HepG2 (cell line): Measurements from ENCODE around the gene UBQLN4. TPM values are rescaled to one million over a fixed set of nuclear protein-coding genes. Genes with fewer than 3 reads are reported as not detected.

ENCODE experiments used
- DNMT3B ChIP-seq: conservative IDR thresholded peaks from 2 replicates; pipeline ENCODE4 v1.6.1; 2016; ENCODE audit warnings: missing biosample characterization, control low read depth
- GTF2F1 ChIP-seq: fragments of 150-350 bp; IDR thresholded peaks from 2 replicates; pipeline ENCODE4 v1.6.1; 2014; ENCODE audit warnings: low read length
- JARID2 ChIP-seq: sonication (generic); formaldehyde crosslinking; IDR thresholded peaks from 2 replicates; pipeline ENCODE4 v1.8.1; 2023; ENCODE audit warnings: missing genetic modification reagents, inconsistent platforms; ENCODE audit not compliant: insufficient replicate concordance
- KLF16 ChIP-seq, 2 experiments: sonication (generic) in 1 of 2; formaldehyde crosslinking in 1 of 2; IDR thresholded peaks; 2 replicates each; pipeline versions ENCODE4 v1.6.1 to v1.8.0; 2016 to 2023; ENCODE audit warnings: missing genetic modification reagents in 2 of 2, missing compliant biosample characterization in 1 of 2
- ZNF3 ChIP-seq: IDR thresholded peaks from 2 replicates; pipeline ENCODE4 v1.7.0; 2017; ENCODE audit warnings: inconsistent platforms
- ZSCAN25 ChIP-seq: sonication (generic); formaldehyde crosslinking; IDR thresholded peaks from 2 replicates; pipeline ENCODE4 v1.8.0; 2022; ENCODE audit warnings: mild to moderate bottlenecking, missing genetic modification reagents
- polyA plus RNA-seq, 8 experiments: library from polyadenylated mRNA; depleted of rRNA in 3 of 8; stranded (reverse) in 7 of 8; unstranded in 1 of 8; fragments of >200 nt; fragmentation: Illumina TruSeq in 4 of 8; extraction: Trizol in 4 of 8; gene quantifications; 2 replicates each; pipeline versions ENCODE4 v1.2.1 to v1.2.3, GENCODE V29; 2011 to 2016; ENCODE audit warnings: low read depth in 4 of 8, missing spikeins in 1 of 8, mixed read lengths in 1 of 8; ENCODE audit not compliant: insufficient read depth in 1 of 8
- total RNA-seq, 5 experiments: library from RNA; depleted of rRNA; stranded (reverse); fragments of >200 nt; fragmentation: Illumina TruSeq; extraction: Trizol; gene quantifications; 2 replicates each; pipeline ENCODE4 v1.2.3, GENCODE V29; 2016; ENCODE audit warnings: low read depth in 1 of 5
- TF ChIP-seq, protein P1 (sequence below): sonication (generic); formaldehyde crosslinking; IDR thresholded peaks from 2 replicates; pipeline ENCODE4 v1.8.0; 2022; ENCODE audit warnings: mild to moderate bottlenecking, missing genetic modification reagents, borderline replicate concordance
- TF ChIP-seq, protein P2 (sequence below): IDR thresholded peaks from 2 replicates; pipeline ENCODE4 v1.6.1; 2016; ENCODE audit warnings: mild to moderate bottlenecking
- TF ChIP-seq, protein P3 (sequence below), 2 experiments: fragments of 450-650 bp in 1 of 2; sonication (generic) in 1 of 2; formaldehyde crosslinking in 1 of 2; IDR thresholded peaks; 2 replicates each; pipeline versions ENCODE4 v1.6.1 to v1.8.0; 2016 to 2022; ENCODE audit warnings: antibody characterized with exemption in 1 of 2, mild to moderate bottlenecking in 1 of 2, missing genetic modification reagents in 1 of 2
- TF ChIP-seq, protein P4 (sequence below): sonication (generic); formaldehyde crosslinking; IDR thresholded peaks from 2 replicates; pipeline ENCODE4; 2020; ENCODE audit warnings: missing genetic modification reagents, mild to moderate bottlenecking, borderline replicate concordance
- TF ChIP-seq, protein P5 (sequence below): sonication (generic); formaldehyde crosslinking; conservative IDR thresholded peaks from 2 replicates; pipeline ENCODE4 v1.4.0; 2020; ENCODE audit warnings: missing genetic modification reagents

Gene UBQLN4
- total and polyA plus RNA-seq, 2 of the 13 experiments (the other 11 are each of a cell fraction or from before 2014, with no cell fraction given) = 31.5 to 39.8 TPM

DNA sequence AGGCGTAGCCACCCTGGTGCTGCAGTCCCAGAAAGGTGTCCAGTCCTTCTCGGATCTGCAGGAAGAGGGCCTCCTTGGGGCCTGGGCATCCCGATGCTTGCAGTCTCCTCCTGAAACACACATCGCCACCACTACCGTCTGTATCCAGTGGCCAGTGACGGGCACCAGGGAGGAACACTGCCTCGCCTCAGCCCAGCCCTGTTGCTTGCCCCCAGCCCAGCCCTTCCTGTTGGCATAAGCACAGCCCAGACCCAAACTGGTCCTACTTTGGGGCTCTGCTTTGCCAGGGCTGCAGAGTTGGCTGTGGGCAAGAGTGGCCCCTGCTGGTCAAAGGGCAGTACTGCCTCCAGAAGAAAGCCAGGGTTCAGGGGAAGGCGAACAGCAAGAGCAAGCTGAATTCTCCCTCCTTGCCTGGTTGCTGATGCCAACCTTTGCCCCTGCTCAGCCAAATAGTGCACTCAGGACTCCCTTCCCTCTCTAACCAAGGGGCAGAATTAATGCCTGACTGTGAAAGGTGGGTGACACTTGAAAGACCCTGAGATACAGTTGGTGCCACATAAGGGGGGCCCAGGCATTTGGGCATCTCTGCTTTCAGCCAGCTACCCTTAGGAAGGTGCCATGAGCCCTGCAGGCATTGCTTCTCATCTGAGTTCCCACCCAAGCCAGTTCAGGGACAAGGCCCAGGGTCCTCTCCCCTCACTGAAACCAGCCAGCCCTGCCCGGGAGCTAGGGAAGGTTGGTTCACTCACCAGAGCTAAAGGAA, 64.2 kb downstream of the UBQLN4 start (continued):
- TF ChIP-seq, protein P1, sequence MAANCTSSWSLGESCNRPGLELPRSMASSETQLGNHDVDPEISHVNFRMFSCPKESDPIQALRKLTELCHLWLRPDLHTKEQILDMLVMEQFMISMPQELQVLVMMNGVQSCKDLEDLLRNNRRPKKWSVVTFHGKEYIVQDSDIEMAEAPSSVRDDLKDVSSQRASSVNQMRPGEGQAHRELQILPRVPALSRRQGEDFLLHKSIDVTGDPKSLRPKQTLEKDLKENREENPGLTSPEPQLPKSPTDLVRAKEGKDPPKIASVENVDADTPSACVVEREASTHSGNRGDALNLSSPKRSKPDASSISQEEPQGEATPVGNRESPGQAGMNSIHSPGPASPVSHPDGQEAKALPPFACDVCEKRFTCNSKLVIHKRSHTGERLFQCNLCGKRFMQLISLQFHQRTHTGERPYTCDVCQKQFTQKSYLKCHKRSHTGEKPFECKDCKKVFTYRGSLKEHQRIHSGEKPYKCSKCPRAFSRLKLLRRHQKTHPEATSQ (CRISPR knock-in tag) = 0 out of 2 replicates have a peak, but pooled peaks have one; percentile 10
- TF ChIP-seq GTF2F1 (no peak), DNMT3B (0 out of 2 replicates have a peak, but pooled peaks have one; percentile 46), ZNF3 (CRISPR knock-in tag) (no peak), ZSCAN25 (peak; percentile 64; the same call in 1 of the 2 replicates), KLF16 (CRISPR knock-in tag; IDR thresholded peaks at IDR 0.05) (0 out of 4 replicates have a peak, but pooled peaks of 1 of the 2 experiments have one; percentile 47), JARID2 (CRISPR knock-in tag) (no peak)
- TF ChIP-seq, protein P2, sequence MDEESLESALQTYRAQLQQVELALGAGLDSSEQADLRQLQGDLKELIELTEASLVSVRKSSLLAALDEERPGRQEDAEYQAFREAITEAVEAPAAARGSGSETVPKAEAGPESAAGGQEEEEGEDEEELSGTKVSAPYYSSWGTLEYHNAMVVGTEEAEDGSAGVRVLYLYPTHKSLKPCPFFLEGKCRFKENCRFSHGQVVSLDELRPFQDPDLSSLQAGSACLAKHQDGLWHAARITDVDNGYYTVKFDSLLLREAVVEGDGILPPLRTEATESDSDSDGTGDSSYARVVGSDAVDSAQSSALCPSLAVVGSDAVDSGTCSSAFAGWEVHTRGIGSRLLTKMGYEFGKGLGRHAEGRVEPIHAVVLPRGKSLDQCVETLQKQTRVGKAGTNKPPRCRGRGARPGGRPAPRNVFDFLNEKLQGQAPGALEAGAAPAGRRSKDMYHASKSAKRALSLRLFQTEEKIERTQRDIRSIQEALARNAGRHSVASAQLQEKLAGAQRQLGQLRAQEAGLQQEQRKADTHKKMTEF (CRISPR knock-in tag) = peak; percentile 45; the same call in 1 of the 2 replicates
- TF ChIP-seq, protein P3, sequence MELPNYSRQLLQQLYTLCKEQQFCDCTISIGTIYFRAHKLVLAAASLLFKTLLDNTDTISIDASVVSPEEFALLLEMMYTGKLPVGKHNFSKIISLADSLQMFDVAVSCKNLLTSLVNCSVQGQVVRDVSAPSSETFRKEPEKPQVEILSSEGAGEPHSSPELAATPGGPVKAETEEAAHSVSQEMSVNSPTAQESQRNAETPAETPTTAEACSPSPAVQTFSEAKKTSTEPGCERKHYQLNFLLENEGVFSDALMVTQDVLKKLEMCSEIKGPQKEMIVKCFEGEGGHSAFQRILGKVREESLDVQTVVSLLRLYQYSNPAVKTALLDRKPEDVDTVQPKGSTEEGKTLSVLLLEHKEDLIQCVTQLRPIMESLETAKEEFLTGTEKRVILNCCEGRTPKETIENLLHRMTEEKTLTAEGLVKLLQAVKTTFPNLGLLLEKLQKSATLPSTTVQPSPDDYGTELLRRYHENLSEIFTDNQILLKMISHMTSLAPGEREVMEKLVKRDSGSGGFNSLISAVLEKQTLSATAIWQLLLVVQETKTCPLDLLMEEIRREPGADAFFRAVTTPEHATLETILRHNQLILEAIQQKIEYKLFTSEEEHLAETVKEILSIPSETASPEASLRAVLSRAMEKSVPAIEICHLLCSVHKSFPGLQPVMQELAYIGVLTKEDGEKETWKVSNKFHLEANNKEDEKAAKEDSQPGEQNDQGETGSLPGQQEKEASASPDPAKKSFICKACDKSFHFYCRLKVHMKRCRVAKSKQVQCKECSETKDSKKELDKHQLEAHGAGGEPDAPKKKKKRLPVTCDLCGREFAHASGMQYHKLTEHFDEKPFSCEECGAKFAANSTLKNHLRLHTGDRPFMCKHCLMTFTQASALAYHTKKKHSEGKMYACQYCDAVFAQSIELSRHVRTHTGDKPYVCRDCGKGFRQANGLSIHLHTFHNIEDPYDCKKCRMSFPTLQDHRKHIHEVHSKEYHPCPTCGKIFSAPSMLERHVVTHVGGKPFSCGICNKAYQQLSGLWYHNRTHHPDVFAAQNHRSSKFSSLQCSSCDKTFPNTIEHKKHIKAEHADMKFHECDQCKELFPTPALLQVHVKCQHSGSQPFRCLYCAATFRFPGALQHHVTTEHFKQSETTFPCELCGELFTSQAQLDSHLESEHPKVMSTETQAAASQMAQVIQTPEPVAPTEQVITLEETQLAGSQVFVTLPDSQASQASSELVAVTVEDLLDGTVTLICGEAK (IDR thresholded peaks at IDR 0.05) = no peak
- TF ChIP-seq, protein P3 (CRISPR knock-in tag; IDR thresholded peaks at IDR 0.05) = 0 out of 2 replicates have a peak, but pooled peaks have one; percentile 36
- TF ChIP-seq, protein P4, sequence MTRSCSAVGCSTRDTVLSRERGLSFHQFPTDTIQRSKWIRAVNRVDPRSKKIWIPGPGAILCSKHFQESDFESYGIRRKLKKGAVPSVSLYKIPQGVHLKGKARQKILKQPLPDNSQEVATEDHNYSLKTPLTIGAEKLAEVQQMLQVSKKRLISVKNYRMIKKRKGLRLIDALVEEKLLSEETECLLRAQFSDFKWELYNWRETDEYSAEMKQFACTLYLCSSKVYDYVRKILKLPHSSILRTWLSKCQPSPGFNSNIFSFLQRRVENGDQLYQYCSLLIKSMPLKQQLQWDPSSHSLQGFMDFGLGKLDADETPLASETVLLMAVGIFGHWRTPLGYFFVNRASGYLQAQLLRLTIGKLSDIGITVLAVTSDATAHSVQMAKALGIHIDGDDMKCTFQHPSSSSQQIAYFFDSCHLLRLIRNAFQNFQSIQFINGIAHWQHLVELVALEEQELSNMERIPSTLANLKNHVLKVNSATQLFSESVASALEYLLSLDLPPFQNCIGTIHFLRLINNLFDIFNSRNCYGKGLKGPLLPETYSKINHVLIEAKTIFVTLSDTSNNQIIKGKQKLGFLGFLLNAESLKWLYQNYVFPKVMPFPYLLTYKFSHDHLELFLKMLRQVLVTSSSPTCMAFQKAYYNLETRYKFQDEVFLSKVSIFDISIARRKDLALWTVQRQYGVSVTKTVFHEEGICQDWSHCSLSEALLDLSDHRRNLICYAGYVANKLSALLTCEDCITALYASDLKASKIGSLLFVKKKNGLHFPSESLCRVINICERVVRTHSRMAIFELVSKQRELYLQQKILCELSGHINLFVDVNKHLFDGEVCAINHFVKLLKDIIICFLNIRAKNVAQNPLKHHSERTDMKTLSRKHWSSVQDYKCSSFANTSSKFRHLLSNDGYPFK = no peak
- TF ChIP-seq, protein P5, sequence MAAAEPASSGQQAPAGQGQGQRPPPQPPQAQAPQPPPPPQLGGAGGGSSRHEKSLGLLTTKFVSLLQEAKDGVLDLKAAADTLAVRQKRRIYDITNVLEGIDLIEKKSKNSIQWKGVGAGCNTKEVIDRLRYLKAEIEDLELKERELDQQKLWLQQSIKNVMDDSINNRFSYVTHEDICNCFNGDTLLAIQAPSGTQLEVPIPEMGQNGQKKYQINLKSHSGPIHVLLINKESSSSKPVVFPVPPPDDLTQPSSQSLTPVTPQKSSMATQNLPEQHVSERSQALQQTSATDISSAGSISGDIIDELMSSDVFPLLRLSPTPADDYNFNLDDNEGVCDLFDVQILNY (CRISPR knock-in tag) = no peak
